HepG2 (cell line): ENCODE results near the gene FKBP1A. TPM values are rescaled to one million over a fixed set of nuclear protein-coding genes. Genes with fewer than 3 reads are reported as not detected.

Experiments used
- BORCS8-MEF2B ChIP-seq: sonication (generic); formaldehyde crosslinking; IDR thresholded peaks from 2 replicates; pipeline ENCODE4 v1.8.0; 2022; ENCODE audit warnings: mild to moderate bottlenecking, missing genetic modification reagents
- ETV5 ChIP-seq: IDR thresholded peaks from 2 replicates; pipeline ENCODE4 v1.6.1; 2018; ENCODE audit warnings: missing biosample characterization, missing genetic modification reagents, inconsistent platforms, borderline replicate concordance
- GATA4 ChIP-seq: sonication (generic); IDR thresholded peaks from 2 replicates; pipeline ENCODE4 v1.6.1; 2016; ENCODE audit warnings: antibody characterized with exemption, low read depth, borderline replicate concordance
- MTA1 ChIP-seq: sonication (generic); formaldehyde crosslinking; IDR thresholded peaks from 2 replicates; pipeline ENCODE4 v1.4.0; 2020; ENCODE audit warnings: missing genetic modification reagents, mild to moderate bottlenecking, borderline replicate concordance
- NFE2L2 ChIP-seq: fragments of 150-350 bp; IDR thresholded peaks from 2 replicates; pipeline ENCODE4 v1.6.1; 2014; ENCODE audit warnings: low read length
- SPEN ChIP-seq: sonication (generic); formaldehyde crosslinking; IDR thresholded peaks from 2 replicates; pipeline ENCODE4 v1.5.1; 2020; ENCODE audit warnings: low read depth, mild to moderate bottlenecking, missing genetic modification reagents
- SSRP1 ChIP-seq: IDR thresholded peaks from 2 replicates; pipeline ENCODE4 v1.6.1; 2016; ENCODE audit warnings: control low read depth
- TARDBP ChIP-seq: sonication (generic); formaldehyde crosslinking; IDR thresholded peaks from 2 replicates; pipeline ENCODE4 v1.8.0; 2022; ENCODE audit warnings: mild to moderate bottlenecking, missing genetic modification reagents
- TEF ChIP-seq: sonication (generic); formaldehyde crosslinking; IDR thresholded peaks from 2 replicates; pipeline ENCODE4 v1.5.0; 2020; ENCODE audit warnings: missing genetic modification reagents
- TSC22D2 ChIP-seq: sonication (generic); formaldehyde crosslinking; IDR thresholded peaks from 2 replicates; pipeline ENCODE4 v1.5.1; 2020; ENCODE audit warnings: missing genetic modification reagents, mild to moderate bottlenecking, borderline replicate concordance
- ZNF281 ChIP-seq: sonication (generic); formaldehyde crosslinking; IDR thresholded peaks from 2 replicates; pipeline ENCODE4 v1.4.0; 2020; ENCODE audit warnings: missing genetic modification reagents, borderline replicate concordance
- ZNF337 ChIP-seq: sonication (generic); formaldehyde crosslinking; IDR thresholded peaks from 2 replicates; pipeline ENCODE4 v1.5.1; 2020; ENCODE audit warnings: missing genetic modification reagents, low read depth, mild to moderate bottlenecking, borderline replicate concordance
- ZNF34 ChIP-seq: sonication (generic); formaldehyde crosslinking; IDR thresholded peaks from 2 replicates; pipeline ENCODE4 v1.4.0; 2020; ENCODE audit warnings: mild to moderate bottlenecking, missing genetic modification reagents, borderline replicate concordance
- ZNF501 ChIP-seq: sonication (generic); formaldehyde crosslinking; IDR thresholded peaks from 2 replicates; pipeline ENCODE4 v1.5.1; 2020; ENCODE audit warnings: mild to moderate bottlenecking, moderate library complexity, missing genetic modification reagents
- ZNF776 ChIP-seq: sonication (generic); formaldehyde crosslinking; IDR thresholded peaks from 2 replicates; pipeline ENCODE4 v1.4.0; 2020; ENCODE audit warnings: mild to moderate bottlenecking, missing genetic modification reagents
- ZNF777 ChIP-seq: sonication (generic); formaldehyde crosslinking; IDR thresholded peaks from 2 replicates; pipeline ENCODE4 v1.4.0; 2020; ENCODE audit warnings: missing genetic modification reagents
- polyA plus RNA-seq, 8 experiments: library from polyadenylated mRNA; depleted of rRNA in 3 of 8; stranded (reverse) in 7 of 8; unstranded in 1 of 8; fragments of >200 nt; fragmentation: Illumina TruSeq in 4 of 8; extraction: Trizol in 4 of 8; gene quantifications; 2 replicates each; pipeline versions ENCODE4 v1.2.1 to v1.2.3, GENCODE V29; 2011 to 2016; ENCODE audit warnings: low read depth in 4 of 8, missing spikeins in 1 of 8, mixed read lengths in 1 of 8; ENCODE audit not compliant: insufficient read depth in 1 of 8
- total RNA-seq, 5 experiments: library from RNA; depleted of rRNA; stranded (reverse); fragments of >200 nt; fragmentation: Illumina TruSeq; extraction: Trizol; gene quantifications; 2 replicates each; pipeline ENCODE4 v1.2.3, GENCODE V29; 2016; ENCODE audit warnings: low read depth in 1 of 5
- TF ChIP-seq, protein P1 (sequence below): sonication (generic); formaldehyde crosslinking; IDR thresholded peaks from 2 replicates; pipeline ENCODE4 v1.8.0; 2022; ENCODE audit warnings: missing genetic modification reagents, mild to moderate bottlenecking, moderate library complexity, borderline replicate concordance
- TF ChIP-seq, protein P2 (sequence below): sonication (generic); formaldehyde crosslinking; IDR thresholded peaks from 2 replicates; pipeline ENCODE4 v1.8.0; 2022; ENCODE audit warnings: mild to moderate bottlenecking, missing genetic modification reagents
- TF ChIP-seq, protein P3 (sequence below): sonication (generic); formaldehyde crosslinking; IDR thresholded peaks from 2 replicates; pipeline ENCODE4 v1.9.0; 2021; ENCODE audit warnings: missing genetic modification reagents, borderline replicate concordance

Gene FKBP1A
- total and polyA plus RNA-seq, 2 of the 13 experiments (the other 11 are each of a cell fraction or from before 2014, with no cell fraction given): 119 to 468 TPM

- TF ChIP-seq, protein P1, sequence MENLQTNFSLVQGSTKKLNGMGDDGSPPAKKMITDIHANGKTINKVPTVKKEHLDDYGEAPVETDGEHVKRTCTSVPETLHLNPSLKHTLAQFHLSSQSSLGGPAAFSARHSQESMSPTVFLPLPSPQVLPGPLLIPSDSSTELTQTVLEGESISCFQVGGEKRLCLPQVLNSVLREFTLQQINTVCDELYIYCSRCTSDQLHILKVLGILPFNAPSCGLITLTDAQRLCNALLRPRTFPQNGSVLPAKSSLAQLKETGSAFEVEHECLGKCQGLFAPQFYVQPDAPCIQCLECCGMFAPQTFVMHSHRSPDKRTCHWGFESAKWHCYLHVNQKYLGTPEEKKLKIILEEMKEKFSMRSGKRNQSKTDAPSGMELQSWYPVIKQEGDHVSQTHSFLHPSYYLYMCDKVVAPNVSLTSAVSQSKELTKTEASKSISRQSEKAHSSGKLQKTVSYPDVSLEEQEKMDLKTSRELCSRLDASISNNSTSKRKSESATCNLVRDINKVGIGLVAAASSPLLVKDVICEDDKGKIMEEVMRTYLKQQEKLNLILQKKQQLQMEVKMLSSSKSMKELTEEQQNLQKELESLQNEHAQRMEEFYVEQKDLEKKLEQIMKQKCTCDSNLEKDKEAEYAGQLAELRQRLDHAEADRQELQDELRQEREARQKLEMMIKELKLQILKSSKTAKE (CRISPR knock-in tag): 0 out of 2 replicates have a peak, but pooled peaks have one; percentile 38
- TF ChIP-seq TSC22D2 (CRISPR knock-in tag) (peak; percentile 96), ZNF777 (CRISPR knock-in tag) (peak; percentile 56; the same call in 1 of the 2 replicates), ZNF34 (CRISPR knock-in tag) (peak; percentile 58; the same call in 1 of the 2 replicates), ETV5 (CRISPR knock-in tag) (peak; percentile 94), MTA1 (CRISPR knock-in tag) (no peak), ZNF501 (CRISPR knock-in tag) (peak; percentile 100), TEF (CRISPR knock-in tag) (no peak), SPEN (CRISPR knock-in tag) (peak; percentile 92), ZNF776 (CRISPR knock-in tag) (peak; percentile 33; the same call in 1 of the 2 replicates), GATA4 (peak; percentile 74; the same call in 1 of the 2 replicates), NFE2L2 (no peak), ZNF337 (no peak), BORCS8-MEF2B (CRISPR knock-in tag) (peak; percentile 72), ZNF281 (CRISPR knock-in tag) (peak; percentile 12; the same call in 1 of the 2 replicates), SSRP1 (CRISPR knock-in tag) (peak; percentile 71; the same call in 1 of the 2 replicates), TARDBP (CRISPR knock-in tag) (no peak)
- TF ChIP-seq, protein P2, sequence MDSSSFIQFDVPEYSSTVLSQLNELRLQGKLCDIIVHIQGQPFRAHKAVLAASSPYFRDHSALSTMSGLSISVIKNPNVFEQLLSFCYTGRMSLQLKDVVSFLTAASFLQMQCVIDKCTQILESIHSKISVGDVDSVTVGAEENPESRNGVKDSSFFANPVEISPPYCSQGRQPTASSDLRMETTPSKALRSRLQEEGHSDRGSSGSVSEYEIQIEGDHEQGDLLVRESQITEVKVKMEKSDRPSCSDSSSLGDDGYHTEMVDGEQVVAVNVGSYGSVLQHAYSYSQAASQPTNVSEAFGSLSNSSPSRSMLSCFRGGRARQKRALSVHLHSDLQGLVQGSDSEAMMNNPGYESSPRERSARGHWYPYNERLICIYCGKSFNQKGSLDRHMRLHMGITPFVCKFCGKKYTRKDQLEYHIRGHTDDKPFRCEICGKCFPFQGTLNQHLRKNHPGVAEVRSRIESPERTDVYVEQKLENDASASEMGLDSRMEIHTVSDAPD (CRISPR knock-in tag): no peak
- TF ChIP-seq, protein P3, sequence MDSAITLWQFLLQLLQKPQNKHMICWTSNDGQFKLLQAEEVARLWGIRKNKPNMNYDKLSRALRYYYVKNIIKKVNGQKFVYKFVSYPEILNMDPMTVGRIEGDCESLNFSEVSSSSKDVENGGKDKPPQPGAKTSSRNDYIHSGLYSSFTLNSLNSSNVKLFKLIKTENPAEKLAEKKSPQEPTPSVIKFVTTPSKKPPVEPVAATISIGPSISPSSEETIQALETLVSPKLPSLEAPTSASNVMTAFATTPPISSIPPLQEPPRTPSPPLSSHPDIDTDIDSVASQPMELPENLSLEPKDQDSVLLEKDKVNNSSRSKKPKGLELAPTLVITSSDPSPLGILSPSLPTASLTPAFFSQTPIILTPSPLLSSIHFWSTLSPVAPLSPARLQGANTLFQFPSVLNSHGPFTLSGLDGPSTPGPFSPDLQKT (CRISPR knock-in tag): peak; percentile 73; the same call in 1 of the 2 replicates
Measured at GRCh38 chr20:1325173-1326030, 67.5 kb downstream of the FKBP1A start (continued).
